ENCODE data around the gene MRPL12.

Gene MRPL12

DNA sequence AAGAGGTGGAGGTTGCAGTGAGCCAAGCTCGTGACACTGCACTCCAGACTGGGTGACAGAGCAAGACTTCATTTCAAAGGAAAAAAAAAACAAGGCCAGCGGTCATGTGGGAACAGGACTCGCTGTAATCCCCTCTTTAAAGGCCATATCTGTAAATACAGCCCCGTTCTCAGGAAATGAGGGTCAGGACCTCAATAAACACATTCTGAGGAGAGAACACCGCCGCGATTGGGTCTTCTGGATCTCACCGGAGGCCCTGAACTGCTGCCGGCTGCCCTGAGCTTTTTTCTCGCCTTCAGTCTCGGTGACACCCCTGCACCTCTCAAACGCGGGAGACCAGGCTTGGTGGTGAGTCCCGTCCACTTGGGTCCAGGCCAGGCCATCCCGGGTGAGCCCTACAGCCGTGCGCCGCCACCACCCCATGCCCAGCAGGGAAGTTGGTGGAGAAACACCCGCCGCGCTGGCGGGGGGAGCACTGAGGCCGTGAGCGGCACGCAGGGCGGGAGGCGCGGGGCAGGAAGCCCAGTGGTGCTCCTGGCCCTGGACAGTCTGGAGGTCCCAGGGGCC lies 37.3 kb downstream of the MRPL12 start:
- no peak for DNase-seq (ENCODE audit: low read depth in 3 of 3)

- no peak for DNase-seq (ENCODE audit: low read depth in 3 of 3)
Measured at GRCh38 chr17:81741049-81741593, 38.0 kb downstream of the MRPL12 start.

- no peak for DNase-seq (ENCODE audit: low read depth in 3 of 3)
Measured at GRCh38 chr17:81741594-81742452, 38.7 kb downstream of the MRPL12 start.
